Caco-2 (cell line): ENCODE measurements around the gene SCD5. TPM values are rescaled to one million over a fixed set of nuclear protein-coding genes. Genes with fewer than 3 reads are reported as not detected.

Experiments used
- BruUV-seq: library from RNA; stranded (reverse); fragments of 400-500 nt; replicated peaks from 2 replicates; lab custom pipeline; 2021; lab: Mats Ljungman, UMichigan
- CTCF ChIA-PET: fragments of 300-600 bp; sonication (Branson Sonifier 250); formaldehyde crosslinking; loops from one replicate; lab custom pipeline; 2022; ENCODE audit warnings: antibody characterized with exemption; lab: Charles Lee
- POLR2A ChIA-PET: fragments of 300-600 bp; sonication (Branson Sonifier 250); formaldehyde crosslinking; loops from one replicate; lab custom pipeline; 2022; ENCODE audit warnings: antibody characterized with exemption; lab: Charles Lee
- DNase-seq, 2 experiments: peaks; one replicate each; pipeline versions ENCODE4 v3.0.0 to v3.0.0-alpha.2; 2020 to 2022
- H3K27me3 ChIP-seq: replicated peaks from 2 replicates; pipeline ENCODE4 v1.6.0; 2011; ENCODE audit warnings: low read length; ENCODE audit not compliant: control insufficient read depth, insufficient read depth
- H3K36me3 ChIP-seq: 2 replicates; pipeline ENCODE4 v1.5.1; 2011; ENCODE audit warnings: low read length; ENCODE audit not compliant: control insufficient read depth, insufficient read depth
- H3K4me1 ChIP-seq: fragments of 250-450 bp; sonication (Bioruptor Pico); 2 replicates; pipeline ENCODE4 v1.5.1; 2020; ENCODE audit warnings: mild to moderate bottlenecking
- H3K4me3 ChIP-seq: 2 replicates; pipeline ENCODE4 v1.5.1; 2011; ENCODE audit warnings: low read depth, mild to moderate bottlenecking, control low read depth, low read length
- H3K9me3 ChIP-seq: fragments of 250-450 bp; sonication (Bioruptor Pico); 2 replicates; pipeline ENCODE4 v1.5.1; 2020; ENCODE audit warnings: mild to moderate bottlenecking, moderate library complexity
- H3K27ac Mint-ChIP-seq: one replicate; pipeline ENCODE4 v1.8.0; 2022; ENCODE audit warnings: mixed read lengths; ENCODE audit not compliant: unreplicated experiment
- H3K27me3 Mint-ChIP-seq: one replicate; pipeline ENCODE4 v1.8.0; 2022; ENCODE audit warnings: mixed read lengths; ENCODE audit not compliant: insufficient read depth, unreplicated experiment
- H3K36me3 Mint-ChIP-seq: one replicate; pipeline ENCODE4 v1.8.0; 2022; ENCODE audit warnings: mild to moderate bottlenecking, mixed read lengths; ENCODE audit not compliant: insufficient read depth, unreplicated experiment
- H3K4me1 Mint-ChIP-seq: one replicate; pipeline ENCODE4 v1.8.0; 2022; ENCODE audit warnings: low read depth, mixed read lengths; ENCODE audit not compliant: unreplicated experiment
- H3K4me3 Mint-ChIP-seq: one replicate; pipeline ENCODE4 v1.8.0; 2022; ENCODE audit warnings: mild to moderate bottlenecking, moderate library complexity, mixed read lengths; ENCODE audit not compliant: unreplicated experiment
- H3K9me3 Mint-ChIP-seq: one replicate; pipeline ENCODE4 v1.8.0; 2022; ENCODE audit warnings: mixed read lengths; ENCODE audit not compliant: unreplicated experiment
- CTCF ChIP-seq, 2 experiments: fragments of 200-600 bp in 1 of 2; IDR thresholded peaks; 1 replicate in 1 of 2; 2 replicates in 1 of 2; pipeline versions ENCODE4 v1.5.1 to v1.8.0; 2011 to 2022; ENCODE audit warnings: antibody characterized with exemption in 1 of 2, control low read depth in 1 of 2, inconsistent platforms in 1 of 2, low read depth in 1 of 2, low read length in 1 of 2, mild to moderate bottlenecking in 1 of 2, moderate library complexity in 1 of 2; ENCODE audit not compliant: insufficient read depth in 1 of 2, severe bottlenecking in 1 of 2, unreplicated experiment in 1 of 2
- intact Hi-C: fragments of 100-400 bp; cut with micrococcal nuclease; formaldehyde crosslinking; loops from one replicate; pipeline ENCODE4 v1.10.0; 2022; ENCODE audit not compliant: unreplicated experiment
- total RNA-seq: library from RNA; stranded (reverse); gene quantifications from 2 replicates; pipeline ENCODE4 v1.2.3, GENCODE V29; 2022

Gene SCD5
- total RNA-seq, 1 experiment from 2014 or later = 2.7 TPM

DNA sequence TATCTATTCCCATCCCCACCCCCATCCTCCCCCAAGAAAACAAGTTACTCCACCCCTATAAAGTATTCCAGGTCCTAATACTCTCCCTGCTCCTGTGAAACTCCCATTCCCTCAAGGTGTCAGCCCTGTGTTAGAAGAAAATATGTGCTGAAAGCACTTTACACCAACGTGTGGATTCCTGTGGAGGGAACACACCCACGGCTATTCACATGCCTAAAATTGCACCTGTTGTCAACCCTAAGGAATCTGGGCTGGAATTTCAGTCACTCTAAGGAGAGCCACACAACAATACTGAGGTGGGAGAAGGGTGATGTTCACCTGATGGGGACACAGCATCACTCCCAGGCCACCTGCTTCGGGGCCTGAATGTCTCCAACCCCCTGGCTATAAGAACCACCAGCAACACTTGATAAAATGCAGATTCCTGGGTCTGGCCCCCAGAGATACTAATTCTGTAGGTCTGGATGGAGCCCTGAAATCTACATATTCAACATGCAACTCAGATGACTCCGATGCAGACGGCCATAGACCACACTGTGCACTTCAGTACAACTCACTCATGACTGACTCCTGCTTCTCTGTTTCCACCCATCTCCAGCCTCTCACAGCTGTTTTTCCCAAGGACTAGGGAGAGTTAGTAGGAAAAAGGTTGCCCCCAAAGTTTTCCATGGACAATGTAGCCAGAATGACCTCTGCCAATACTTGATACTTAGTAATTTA lies 15.8 kb downstream of the SCD5 start:
- Histone ChIP-seq H3K9me3 (no peaks in the 10 kb centered on the region), H3K4me1 (peaks cover 23% of the 10 kb centered on the region), H3K4me3 (no peak overlapping the region), H3K27me3 (no peaks in the 10 kb centered on the region), H3K36me3 (no peaks in the 10 kb centered on the region)
- H3K4me1 Mint-ChIP-seq = peaks cover 20% of the 10 kb centered on the region
- TF ChIP-seq CTCF (IDR thresholded peaks at IDR 0.05; ENCODE audit: insufficient read depth in 1 of 2, low read depth in 1 of 2, low read length in 1 of 2, severe bottlenecking in 1 of 2, unreplicated experiment in 1 of 2) = no peak
- ChIA-PET CTCF (no interaction called here), POLR2A (no interaction called here)
- H3K36me3 Mint-ChIP-seq = no peaks in the 10 kb centered on the region
- peak overlapping the region; percentile 75 for H3K27ac Mint-ChIP-seq
- no peak overlapping the region for H3K4me3 Mint-ChIP-seq
- H3K27me3 Mint-ChIP-seq = no peaks in the 10 kb centered on the region
- DNase-seq = peak; percentile 25 to 40
- intact Hi-C loops = no loop called here
- no TSS peak for BruUV-seq
- H3K9me3 Mint-ChIP-seq = no peaks in the 10 kb centered on the region

DNA sequence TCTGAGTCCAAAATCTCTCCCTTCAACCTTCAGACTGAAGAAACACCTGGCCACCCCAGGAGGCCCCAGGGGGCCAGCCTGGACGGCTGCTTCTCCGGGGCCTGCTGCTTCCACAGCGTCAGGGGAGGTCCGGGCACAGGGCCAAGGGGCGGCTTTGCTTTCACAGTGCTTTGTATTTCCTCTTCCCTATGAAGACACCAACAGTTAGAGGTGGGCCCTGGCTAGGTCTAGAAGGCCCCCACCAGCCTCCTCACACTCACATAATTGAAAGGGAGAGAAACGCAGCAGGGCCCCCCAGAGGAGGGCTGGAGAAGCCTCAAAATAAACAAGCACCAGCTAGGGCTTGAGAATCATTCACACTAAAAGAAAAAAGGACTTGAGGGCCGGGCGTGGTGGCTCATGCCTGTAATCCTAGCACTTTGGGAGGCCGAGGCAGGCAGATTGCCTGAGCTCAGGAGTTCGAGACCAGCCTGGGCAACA lies 17.8 kb downstream of the SCD5 start:
- H3K4me1 Mint-ChIP-seq = peaks cover 13% of the 10 kb centered on the region
- POLR2A ChIA-PET = no interaction called here
- DNase-seq = no peak

GRCh38 chr4:82780170-82780751 lies 18.3 kb downstream of the SCD5 start:
- no TSS peak for BruUV-seq
- Mint-ChIP-seq H3K4me1 (peaks cover 9% of the 10 kb centered on the region), H3K4me3 (no peak overlapping the region), H3K27ac (no peak overlapping the region), H3K9me3 (no peaks in the 10 kb centered on the region), H3K36me3 (no peaks in the 10 kb centered on the region), H3K27me3 (no peaks in the 10 kb centered on the region)
- no peaks in the 10 kb centered on the region for H3K9me3 ChIP-seq
- DNase-seq = no peak
- no peak overlapping the region for H3K4me3 ChIP-seq
- CTCF ChIA-PET = no interaction called here
- H3K36me3 ChIP-seq = no peaks in the 10 kb centered on the region
- no peak for TF ChIP-seq CTCF (IDR thresholded peaks at IDR 0.05; ENCODE audit: insufficient read depth in 1 of 2, low read depth in 1 of 2, low read length in 1 of 2, severe bottlenecking in 1 of 2, unreplicated experiment in 1 of 2)
- H3K27me3 ChIP-seq = no peaks in the 10 kb centered on the region
- intact Hi-C loops = no loop called here
- POLR2A ChIA-PET = no interaction called here
- H3K4me1 ChIP-seq = peaks cover 15% of the 10 kb centered on the region

More for the DNA sequence above, 17.8 kb downstream of the SCD5 start:
- H3K9me3 Mint-ChIP-seq = no peaks in the 10 kb centered on the region
- H3K36me3 Mint-ChIP-seq = no peaks in the 10 kb centered on the region
- H3K27ac Mint-ChIP-seq = peak overlapping the region; percentile 73
- no peaks in the 10 kb centered on the region for H3K36me3 ChIP-seq
- no peak overlapping the region for H3K4me3 ChIP-seq
- BruUV-seq = no TSS peak
- H3K4me1 ChIP-seq = peaks cover 20% of the 10 kb centered on the region
- CTCF ChIA-PET = no interaction called here
- no peaks in the 10 kb centered on the region for H3K27me3 Mint-ChIP-seq
- H3K27me3 ChIP-seq = no peaks in the 10 kb centered on the region
- H3K4me3 Mint-ChIP-seq = no peak overlapping the region
- no peaks in the 10 kb centered on the region for H3K9me3 ChIP-seq
- intact Hi-C loops = no loop called here
- no peak for TF ChIP-seq CTCF (IDR thresholded peaks at IDR 0.05; ENCODE audit: insufficient read depth in 1 of 2, low read depth in 1 of 2, low read length in 1 of 2, severe bottlenecking in 1 of 2, unreplicated experiment in 1 of 2)
